Esophagus squamous epithelium (tissue), 4 donors: Measurements from ENCODE around the gene CCR1.

Experiments
- CTCF ChIP-seq, 6 experiments: fragments of 450-650 bp in 4 of 6; fragments of 200-600 bp in 2 of 6; sonication (generic) in 2 of 6; IDR thresholded peaks; one replicate each; pipeline ENCODE4 v1.5.1; 2016 to 2019; ENCODE audit warnings: antibody characterized with exemption in 6 of 6, mild to moderate bottlenecking in 4 of 6, moderate library complexity in 4 of 6
- POLR2A ChIP-seq, 4 donors: fragments of 450-650 bp; IDR thresholded peaks; one replicate each; pipeline ENCODE4 v1.6.1; 2017; ENCODE audit warnings: antibody characterized with exemption in 4 of 4, mild to moderate bottlenecking in 4 of 4, moderate library complexity in 3 of 4

GRCh38 chr3:46233194-46233593 is 25.1 kb upstream of the CCR1 start:
- no peak for TF ChIP-seq CTCF (IDR thresholded peaks at IDR 0.05)
- no peak for TF ChIP-seq POLR2A (IDR thresholded peaks at IDR 0.05)
